B cell (primary cell): ENCODE results near the gene RPS6KA4. TPM values are rescaled to one million over a fixed set of nuclear protein-coding genes. Genes with fewer than 3 reads are reported as not detected.
A peak's percentile ranks its signal among the peaks of the same experiment; 100 is the strongest.

Source experiments
- ATAC-seq: fragments of 200-7000 bp; cut with Tn5 transposase; one replicate; pipeline ENCODE4 v1.10.0; 2021; ENCODE audit warnings: low read depth, mild to moderate bottlenecking, moderate number of reproducible peaks, moderate library complexity
- CTCF ChIA-PET: fragments of 350-600 bp; sonication (Branson Sonifier 250); formaldehyde crosslinking; loops from one replicate; lab custom pipeline; 2021; ENCODE audit warnings: antibody characterized with exemption, inconsistent platforms; lab: Charles Lee
- POLR2A ChIA-PET: fragments of 350-600 bp; sonication (Branson Sonifier 250); formaldehyde crosslinking; loops from one replicate; lab custom pipeline; 2021; ENCODE audit warnings: antibody characterized with exemption; lab: Charles Lee
- DNase-seq: peaks from one replicate; pipeline ENCODE4 v3.0.0; 2013
- H2AFZ ChIP-seq: 2 replicates; pipeline ENCODE4 v1.6.1; 2012; ENCODE audit warnings: mild to moderate bottlenecking, low read depth, low read length; ENCODE audit not compliant: insufficient read depth, poor library complexity, severe bottlenecking
- H3K27ac ChIP-seq, 2 donors: 1 replicate in 1 of 2; 2 replicates in 1 of 2; pipeline ENCODE4 v1.5.1; 2012 to 2013; ENCODE audit warnings: low read length in 2 of 2, mild to moderate bottlenecking in 2 of 2, moderate library complexity in 1 of 2
- H3K27me3 ChIP-seq, 4 experiments: fragments of 200-600 bp in 1 of 4; sonication (generic) in 1 of 4; replicated peaks in 1 of 4; 1 replicate in 2 of 4; 2 replicates in 2 of 4; pipeline versions ENCODE4 v1.6.1 to v1.7.0; 2013 to 2016; ENCODE audit warnings: low read length in 3 of 4, mild to moderate bottlenecking in 2 of 4, mixed read lengths in 1 of 4, moderate library complexity in 1 of 4; ENCODE audit not compliant: insufficient read depth in 4 of 4, control insufficient read depth in 3 of 4; ENCODE audit errors: control extremely low read depth in 1 of 4
- H3K36me3 ChIP-seq, 2 experiments: replicated peaks in 1 of 2; 1 replicate in 1 of 2; 2 replicates in 1 of 2; pipeline versions ENCODE4 v1.6.1 to v1.7.1; 2013; ENCODE audit warnings: low read length in 1 of 2; ENCODE audit not compliant: insufficient read depth in 2 of 2, control insufficient read depth in 1 of 2; ENCODE audit errors: control extremely low read depth in 1 of 2, extremely low read depth in 1 of 2
- H3K4me1 ChIP-seq, 2 donors: fragments of 200-600 bp in 1 of 2; sonication (generic) in 1 of 2; 1 replicate in 1 of 2; 2 replicates in 1 of 2; pipeline versions ENCODE4 v1.5.1 to v1.6.1; 2013 to 2017; ENCODE audit warnings: low read length in 2 of 2; ENCODE audit not compliant: control insufficient read depth in 2 of 2, insufficient read depth in 2 of 2
- H3K4me2 ChIP-seq: replicated peaks from 2 replicates; pipeline ENCODE3; 2012; ENCODE audit warnings: mild to moderate bottlenecking, low read depth, low read length; ENCODE audit not compliant: poor library complexity, severe bottlenecking
- H3K4me3 ChIP-seq, 5 experiments: fragments of 200-600 bp in 1 of 5; sonication (generic) in 1 of 5; 1 replicate in 3 of 5; 2 replicates in 2 of 5; pipeline versions ENCODE4 v1.5.1 to v1.7.0; 2011 to 2016; ENCODE audit warnings: low read length in 4 of 5, mild to moderate bottlenecking in 4 of 5, low read depth in 2 of 5, control low read depth in 1 of 5, moderate library complexity in 1 of 5; ENCODE audit not compliant: insufficient read depth in 1 of 5; ENCODE audit errors: control extremely low read depth in 1 of 5, extremely low read depth in 1 of 5
- H3K79me2 ChIP-seq: fragments of 200-600 bp; sonication (generic); one replicate; pipeline ENCODE4 v1.6.0; 2016; ENCODE audit warnings: low read length; ENCODE audit not compliant: control insufficient read depth, insufficient read depth
- H3K9ac ChIP-seq: fragments of 200-600 bp; sonication (generic); 2 replicates; pipeline ENCODE4 v1.6.1; 2017; ENCODE audit warnings: mild to moderate bottlenecking, low read length, moderate library complexity
- H3K9me3 ChIP-seq, 3 donors: one replicate each; pipeline versions ENCODE4 v1.6.1 to v1.7.1; 2013; ENCODE audit warnings: low read length in 2 of 3; ENCODE audit not compliant: control insufficient read depth in 2 of 3, insufficient read depth in 1 of 3; ENCODE audit errors: control extremely low read depth in 1 of 3
- H4K20me1 ChIP-seq: 2 replicates; pipeline ENCODE4 v1.6.0; 2012; ENCODE audit warnings: mild to moderate bottlenecking, low read length; ENCODE audit not compliant: insufficient read depth, control insufficient read depth, poor library complexity, severe bottlenecking
- H3K27ac Mint-ChIP-seq: one replicate; pipeline ENCODE4 v1.8.0; 2021; ENCODE audit warnings: mixed read lengths
- H3K27me3 Mint-ChIP-seq: one replicate; pipeline ENCODE4 v1.8.0; 2021; ENCODE audit warnings: mixed read lengths
- H3K4me1 Mint-ChIP-seq: one replicate; pipeline ENCODE4 v1.8.0; 2021; ENCODE audit warnings: mixed read lengths
- H3K4me3 Mint-ChIP-seq: one replicate; pipeline ENCODE4 v1.8.0; 2021; ENCODE audit warnings: mixed read lengths
- H3K9me3 Mint-ChIP-seq: one replicate; pipeline ENCODE4 v1.8.0; 2022; ENCODE audit warnings: mixed read lengths; ENCODE audit not compliant: insufficient read depth
- CTCF ChIP-seq: fragments of 200-600 bp; IDR thresholded peaks from one replicate; pipeline ENCODE4 v1.8.0; 2022; ENCODE audit warnings: antibody characterized with exemption, mild to moderate bottlenecking
- EZH2 ChIP-seq: IDR thresholded peaks from 2 replicates; pipeline ENCODE4 v1.6.1; 2012; ENCODE audit warnings: borderline replicate concordance, low read depth, mild to moderate bottlenecking, moderate library complexity, low read length; ENCODE audit not compliant: insufficient read depth, poor library complexity, severe bottlenecking
- WGBS: methylation state at CpG from one replicate; pipeline ENCODE4 v1.1.5; 2013; ENCODE audit warnings: missing lambda C conversion rate; ENCODE audit not compliant: insufficient coverage; 5-methylcytosine and 5-hydroxymethylcytosine counted together
- intact Hi-C: fragments of 100-400 bp; cut with micrococcal nuclease; formaldehyde crosslinking; loops from one replicate; pipeline ENCODE4 v1.10.0; 2022
- polyA plus RNA-seq: library from polyadenylated mRNA; depleted of rRNA; stranded (reverse); fragments of >200 nt; gene quantifications from 2 replicates; pipeline ENCODE4 v1.2.3, GENCODE V29; 2012
- total RNA-seq, 2 donors: library from RNA; stranded (reverse); fragments of 120-200 nt in 1 of 2; gene quantifications; 1 replicate in 1 of 2; 2 replicates in 1 of 2; pipeline versions ENCODE4 v1.2.3 to v1.2.4, GENCODE V29; 2013 to 2022

Gene RPS6KA4
- total and polyA plus RNA-seq, 2 donors (not counting 1 experiment from before 2014, with no cell fraction given) = 22.6 to 32.5 TPM

DNA sequence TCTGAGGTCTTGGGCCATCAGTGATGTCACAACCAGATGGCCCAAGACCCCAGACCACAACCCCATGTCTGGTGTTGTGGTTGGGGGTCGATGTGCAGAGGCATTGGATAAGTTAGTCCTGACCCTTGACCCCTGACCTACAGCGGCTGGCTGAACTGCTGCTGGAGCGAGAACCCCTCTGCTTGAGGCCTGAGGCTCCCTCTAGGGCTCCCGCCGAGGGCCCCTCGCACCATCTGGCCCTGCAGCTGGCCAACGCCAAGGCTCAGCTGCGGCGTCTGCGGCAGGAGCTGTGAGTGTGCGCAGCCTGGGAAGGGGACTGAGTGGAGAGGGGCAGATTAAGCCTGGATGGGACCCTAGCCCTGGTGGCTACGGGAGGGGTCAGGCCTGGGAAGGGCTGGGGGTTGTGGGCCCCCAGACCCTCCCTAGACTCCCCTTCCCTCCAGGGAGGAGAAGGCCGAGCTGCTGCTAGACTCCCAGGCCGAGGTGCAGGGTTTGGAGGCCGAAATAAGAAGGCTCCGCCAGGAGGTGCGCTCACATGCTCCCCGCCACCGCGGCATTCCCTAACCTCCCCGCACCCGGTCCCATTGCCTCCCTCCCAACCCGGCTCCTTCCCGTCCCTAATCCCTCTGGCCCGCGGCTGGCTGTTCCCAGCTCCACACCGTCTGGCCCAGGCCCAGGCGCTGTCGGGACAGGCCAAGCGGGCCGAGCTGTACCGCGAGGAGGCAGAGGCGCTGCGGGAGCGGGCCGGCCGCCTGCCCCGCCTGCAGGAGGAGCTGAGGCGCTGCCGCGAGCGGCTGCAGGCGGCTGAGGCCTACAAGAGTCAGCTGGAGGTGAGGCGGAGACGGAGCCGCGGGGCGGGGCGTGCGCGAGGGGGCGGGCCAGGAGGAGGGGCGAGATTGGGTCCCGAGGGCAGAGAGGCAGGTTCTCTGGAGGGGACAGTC lies 16.8 kb upstream of the RPS6KA4 start:
- Histone ChIP-seq H3K9me3 (no peaks in the 10 kb centered on the region), H3K4me2 (peak overlapping the region; percentile 98), H4K20me1 (peaks cover 51% of the 10 kb centered on the region), H3K4me1 (peaks cover 30 to 39% of the 10 kb centered on the region in 2 donors), H3K27ac (peak overlapping the region in 1 of 2 donors; percentile 12), H2AFZ (no peak overlapping the region), H3K79me2 (peaks cover 36% of the 10 kb centered on the region), H3K9ac (no peak overlapping the region), H3K4me3 (peak overlapping the region in 2 of 5 experiments; percentile 15 to 19), H3K27me3 (no peaks in the 10 kb centered on the region), H3K36me3 (peaks cover 4 to 46% of the 10 kb centered on the region in 2 experiments)
- Mint-ChIP-seq H3K4me3 (peak overlapping the region; percentile 89), H3K27ac (no peak overlapping the region), H3K27me3 (no peaks in the 10 kb centered on the region), H3K9me3 (no peaks in the 10 kb centered on the region), H3K4me1 (peaks cover 50% of the 10 kb centered on the region)
- ChIA-PET CTCF (interaction anchor here (1.1 to 5.5 kb wide), 9 partner anchors 10 to 147 kb away, joined by 3 to 63 read pairs (median 4); partner anchors contain the start of genes PRDX5, RPS6KA4 and TRMT112), POLR2A (interaction anchor here (1.1 to 3.4 kb wide), 2 partner anchors 25 to 71 kb away, joined by 3 to 50 read pairs; partner anchors contain the start of genes PRDX5 and TRMT112)
- TF ChIP-seq CTCF (peak; percentile 43), EZH2 (no peak)
- intact Hi-C loops = no loop called here
- peak; percentile 88 for DNase-seq
- peak; percentile 46 for ATAC-seq
- 36% methylated on average over 50 of the region's 55 CpGs for WGBS
